A673 (cell line): ENCODE results near the gene LACRT. TPM values are rescaled to one million over a fixed set of nuclear protein-coding genes. Genes with fewer than 3 reads are reported as not detected.

Experiments used
- BruUV-seq: library from RNA; stranded (reverse); fragments of 400-500 nt; replicated peaks from 2 replicates; lab custom pipeline; 2021; lab: Mats Ljungman, UMichigan
- CTCF ChIA-PET: fragments of 300-600 bp; sonication (Branson Sonifier 250); formaldehyde crosslinking; loops from one replicate; lab custom pipeline; 2022; ENCODE audit warnings: antibody characterized with exemption; lab: Charles Lee
- POLR2A ChIA-PET: fragments of 300-600 bp; sonication (Branson Sonifier 250); formaldehyde crosslinking; loops from one replicate; lab custom pipeline; 2022; ENCODE audit warnings: antibody characterized with exemption; ENCODE audit not compliant: low non-redundant PET; lab: Charles Lee
- DNase-seq: peaks from one replicate; pipeline ENCODE4 v3.0.0-alpha.2; 2015; ENCODE audit warnings: low spot score
- H3K27ac ChIP-seq: fragments of 200-600 bp; sonication (generic); 2 replicates; pipeline ENCODE4 v1.5.1; 2016; ENCODE audit warnings: mixed run types, low read depth, mild to moderate bottlenecking, mixed read lengths, antibody characterized with exemption, low read length; ENCODE audit not compliant: poor library complexity, severe bottlenecking
- H3K27me3 ChIP-seq: fragments of 200-600 bp; sonication (generic); replicated peaks from 2 replicates; pipeline ENCODE4 v1.6.1; 2017; ENCODE audit warnings: mixed run types, low read depth, mild to moderate bottlenecking, mixed read lengths, antibody characterized with exemption, low read length; ENCODE audit not compliant: insufficient read depth, poor library complexity
- H3K36me3 ChIP-seq: fragments of 200-600 bp; sonication (generic); 2 replicates; pipeline ENCODE4 v1.6.1; 2016; ENCODE audit warnings: mixed run types, mild to moderate bottlenecking, mixed read lengths, antibody characterized with exemption, low read length; ENCODE audit not compliant: insufficient read depth, poor library complexity, severe bottlenecking
- H3K4me1 ChIP-seq: fragments of 200-600 bp; sonication (generic); 2 replicates; pipeline ENCODE4 v1.6.1; 2017; ENCODE audit warnings: mixed run types, mild to moderate bottlenecking, mixed read lengths, antibody characterized with exemption, low read length; ENCODE audit not compliant: insufficient read depth, poor library complexity, severe bottlenecking
- H3K4me3 ChIP-seq: fragments of 200-600 bp; sonication (generic); 2 replicates; pipeline ENCODE4 v1.5.1; 2016; ENCODE audit warnings: low read depth, mixed run types, mild to moderate bottlenecking, mixed read lengths, low read length; ENCODE audit not compliant: poor library complexity, severe bottlenecking
- H3K9me3 ChIP-seq: fragments of 200-600 bp; sonication (generic); 2 replicates; pipeline ENCODE4 v1.6.1; 2016; ENCODE audit warnings: mixed run types, low read depth, mild to moderate bottlenecking, mixed read lengths, antibody characterized with exemption, low read length; ENCODE audit not compliant: poor library complexity, severe bottlenecking
- CTCF ChIP-seq: fragments of 300-800, 200-600 bp; sonication (generic); conservative IDR thresholded peaks from 2 replicates; pipeline ENCODE4 v1.5.1; 2017; ENCODE audit warnings: low read depth, mild to moderate bottlenecking, antibody characterized with exemption, low read length, moderate library complexity, mixed read lengths
- EZH2 ChIP-seq: fragments of 200-600 bp; sonication (generic); IDR thresholded peaks from 2 replicates; pipeline ENCODE4 v1.6.1; 2017; ENCODE audit warnings: borderline replicate concordance, low read depth, mild to moderate bottlenecking, mixed read lengths, antibody characterized with exemption, low read length; ENCODE audit not compliant: poor library complexity, severe bottlenecking
- intact Hi-C: fragments of 100-400 bp; cut with micrococcal nuclease; formaldehyde crosslinking; loops from one replicate; pipeline ENCODE4 v1.10.0; 2022; ENCODE audit not compliant: unreplicated experiment
- total RNA-seq: library from RNA; stranded (reverse); gene quantifications from 2 replicates; pipeline ENCODE4 v1.2.3, GENCODE V29; 2021

LACRT gene
- total RNA-seq, 1 experiment from 2014 or later, result not detected

- Histone ChIP-seq H3K4me1 (peaks cover 21% of the 10 kb centered on the region), H3K27ac (no peak overlapping the region), H3K27me3 (no peaks in the 10 kb centered on the region), H3K36me3 (no peaks in the 10 kb centered on the region), H3K4me3 (no peak overlapping the region), H3K9me3 (no peaks in the 10 kb centered on the region)
- peak; percentile 26 for DNase-seq
- no TSS peak for BruUV-seq
- ChIA-PET CTCF (no interaction called here), POLR2A (interaction anchor here (0.5 kb wide), 1 partner anchor 15 kb away, joined by 3 read pairs; no protein-coding TSS in a partner anchor)
- TF ChIP-seq EZH2 (no peak), CTCF (no peak)
- intact Hi-C loops, result no loop called here
Measured at GRCh38 chr12:54608156-54608555, 26.5 kb downstream of the LACRT start.

GRCh38 chr12:54606556-54606955 is 28.1 kb downstream of the LACRT start:
- no peak overlapping the region for H3K27ac ChIP-seq
- TF ChIP-seq CTCF (no peak), EZH2 (no peak)
- ChIA-PET POLR2A (interaction anchor here (0.6 kb wide), 1 partner anchor 9 kb away, joined by 3 read pairs; no protein-coding TSS in a partner anchor), CTCF (no interaction called here)
- intact Hi-C loops, result no loop called here
- H3K27me3 ChIP-seq, result no peaks in the 10 kb centered on the region
- BruUV-seq, result no TSS peak
- H3K9me3 ChIP-seq, result no peaks in the 10 kb centered on the region
- no peak for DNase-seq
- no peak overlapping the region for H3K4me3 ChIP-seq
- peaks cover 37% of the 10 kb centered on the region for H3K4me1 ChIP-seq
- H3K36me3 ChIP-seq, result no peaks in the 10 kb centered on the region

GRCh38 chr12:54605138-54605970 is 29.3 kb downstream of the LACRT start:
- no peaks in the 10 kb centered on the region for H3K9me3 ChIP-seq
- CTCF ChIA-PET, result interaction anchor here (0.7 kb wide), 1 partner anchor 52 kb away, joined by 5 read pairs; no protein-coding TSS in a partner anchor
- POLR2A ChIA-PET, result no interaction called here
- no peaks in the 10 kb centered on the region for H3K36me3 ChIP-seq
- DNase-seq, result no peak
- TF ChIP-seq CTCF (no peak), EZH2 (no peak)
- H3K4me1 ChIP-seq, result peaks cover 40% of the 10 kb centered on the region
- no TSS peak for BruUV-seq
- no peak overlapping the region for H3K4me3 ChIP-seq
- H3K27ac ChIP-seq, result peak overlapping the region; percentile 19
- H3K27me3 ChIP-seq, result no peaks in the 10 kb centered on the region
- intact Hi-C loops, result no loop called here
